HG02973 (cell line): ENCODE data around the gene SDK2.

Experiments used
- ATAC-seq: cut with Tn5 transposase; IDR thresholded peaks from one replicate; pipeline ENCODE4 v1.9.1; 2021; ENCODE audit warnings: moderate library complexity; ENCODE audit not compliant: unreplicated experiment

Gene SDK2

DNA sequence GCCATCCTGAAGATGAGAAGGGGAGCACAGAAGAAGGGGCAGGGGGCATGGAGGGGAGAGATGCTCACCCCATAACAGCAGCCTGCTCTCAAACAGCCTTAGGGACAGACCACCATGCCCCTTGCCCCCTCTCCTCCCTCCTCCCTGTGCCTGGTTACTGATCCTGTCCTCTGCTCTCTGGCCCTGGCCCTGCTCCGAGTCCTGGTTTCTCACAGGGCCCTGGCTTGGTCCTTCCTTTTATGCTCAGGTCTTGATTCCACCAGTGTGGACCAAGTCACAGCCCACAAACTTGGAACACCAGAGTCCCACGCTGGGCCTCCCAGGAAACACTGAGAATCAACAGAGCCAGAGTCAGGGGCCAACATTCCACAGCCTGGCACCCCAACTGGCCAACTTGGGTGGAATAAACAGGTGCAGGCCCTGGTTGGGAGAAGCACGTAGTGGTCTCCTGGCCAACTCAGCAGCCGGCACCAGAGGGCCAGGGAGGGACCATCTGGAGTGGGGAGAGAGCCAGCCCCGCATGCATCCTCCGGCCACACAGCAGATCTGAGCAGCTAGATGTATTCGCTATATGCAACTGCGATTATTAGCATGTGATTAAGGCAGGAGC lies 287.6 kb downstream of the SDK2 start:
- ATAC-seq: no peak

DNA sequence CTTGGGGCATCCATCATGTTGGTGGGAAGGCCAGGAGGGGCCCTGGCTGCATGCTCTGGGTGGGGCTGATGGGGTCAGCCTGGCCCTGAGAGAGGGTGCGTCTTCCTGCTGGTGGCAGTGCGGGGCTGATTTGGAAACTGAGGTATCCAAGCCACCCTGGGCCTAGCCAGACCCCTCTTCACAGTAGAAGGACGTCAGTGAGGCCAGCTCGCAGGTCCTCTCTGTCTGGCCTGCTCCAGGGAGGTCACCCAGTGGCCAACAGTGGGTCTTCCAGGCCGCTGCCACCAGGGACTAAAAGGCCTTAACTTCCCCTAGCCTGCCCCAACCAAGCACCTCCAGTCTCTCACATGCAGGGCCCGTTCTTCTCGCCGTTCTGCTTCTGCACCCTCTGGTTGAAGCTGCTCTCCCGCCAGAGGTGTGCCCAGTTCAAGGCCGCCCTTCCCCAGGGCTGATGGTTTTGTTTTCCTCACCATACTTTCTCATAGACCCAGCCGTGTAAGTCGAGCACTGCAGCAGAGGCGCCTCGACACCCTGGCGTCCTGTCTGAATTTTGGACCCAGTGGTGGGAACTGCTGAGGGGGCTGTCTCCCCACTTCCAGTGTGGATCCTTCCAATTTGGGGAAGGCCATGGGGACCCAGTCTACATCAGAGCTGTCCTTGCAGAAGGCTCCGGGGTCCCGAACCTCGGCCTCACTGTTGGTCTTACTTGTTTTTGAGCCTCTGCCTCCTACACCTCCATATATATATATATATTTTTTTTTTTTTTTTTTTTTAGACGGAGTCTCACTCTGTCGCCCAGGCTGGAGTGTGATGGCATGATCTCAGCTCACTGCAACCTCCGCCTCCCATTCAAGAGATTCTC lies 289.6 kb downstream of the SDK2 start:
- no peak for ATAC-seq

DNA sequence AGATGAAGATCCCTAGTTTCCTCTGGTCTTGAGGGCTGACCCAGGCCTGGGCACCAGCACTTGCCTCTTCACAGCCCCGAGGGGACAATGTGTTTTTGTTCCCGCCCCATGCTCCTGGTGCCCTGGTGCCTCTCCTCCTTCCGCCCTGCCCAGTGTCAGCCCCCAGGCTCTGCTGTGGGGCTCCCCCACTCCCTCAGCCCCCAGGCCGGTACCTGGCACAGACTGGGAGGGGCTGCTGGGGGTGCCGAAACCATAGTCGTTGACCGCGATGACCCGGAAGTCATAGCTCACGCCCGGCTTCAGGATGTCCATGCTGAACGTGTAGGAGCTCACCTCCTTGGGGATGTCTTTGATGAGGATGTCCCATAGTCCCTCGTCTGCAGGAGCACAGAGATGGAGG lies 292.0 kb downstream of the SDK2 start:
- ATAC-seq: no peak

DNA sequence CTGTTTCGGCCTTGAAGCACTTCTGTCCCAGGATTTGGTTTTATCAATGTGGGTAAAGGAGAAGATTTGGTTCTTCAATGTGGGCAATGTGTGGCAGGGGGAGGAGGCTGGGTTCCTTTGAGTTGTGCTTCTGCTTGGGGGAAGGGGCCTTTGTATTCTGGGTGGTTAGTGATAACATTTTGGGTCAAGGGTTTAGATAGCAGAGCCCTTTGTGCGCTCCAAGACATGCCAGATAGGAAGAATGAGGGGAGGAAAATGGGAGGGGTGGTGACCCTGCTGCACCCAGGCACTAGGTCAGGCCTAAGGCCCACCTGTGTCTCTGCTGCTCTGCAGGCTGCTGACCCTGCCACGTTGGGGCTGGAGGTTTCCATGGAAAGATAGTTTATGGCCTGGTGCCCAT lies 292.5 kb downstream of the SDK2 start:
- ATAC-seq: no peak

DNA sequence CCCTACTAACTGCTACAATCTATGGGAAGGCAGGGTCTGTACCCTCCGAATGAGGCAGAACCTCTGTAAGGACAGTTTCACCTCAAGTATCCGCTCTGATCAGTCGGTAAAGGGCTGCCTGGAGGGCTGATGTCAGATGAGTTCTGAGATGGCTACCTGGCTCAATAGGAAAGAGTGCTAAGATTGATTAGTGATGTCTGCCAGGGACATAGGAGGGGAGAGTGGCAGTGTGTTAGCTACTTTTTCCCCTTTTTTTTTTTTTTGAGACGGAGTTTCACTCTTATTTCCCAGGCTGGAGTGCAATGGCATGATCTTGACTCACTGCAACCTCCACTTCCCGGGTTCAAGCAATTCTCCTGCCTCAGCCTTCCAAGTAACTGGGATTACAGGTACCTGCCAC lies 293.4 kb downstream of the SDK2 start:
- no peak for ATAC-seq

DNA sequence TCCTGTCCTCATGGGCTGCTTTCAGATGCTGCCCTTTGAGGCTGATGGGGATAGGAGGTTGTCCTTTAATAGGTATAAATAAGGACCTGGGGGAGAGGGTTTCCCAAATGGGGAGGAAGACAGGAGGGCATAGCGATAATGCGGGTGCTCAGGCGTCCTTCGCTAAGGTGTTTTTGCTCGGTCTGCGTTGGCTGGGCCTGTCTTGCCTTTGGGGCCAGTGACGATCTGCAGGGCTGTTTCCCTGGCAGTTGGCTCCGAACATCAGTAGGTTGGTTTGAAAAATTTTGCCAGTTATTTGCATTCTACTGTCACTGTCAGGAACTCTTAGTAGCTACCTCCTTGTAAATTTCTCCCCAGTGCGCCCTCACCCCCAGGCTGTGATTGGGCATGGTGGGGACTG lies 294.6 kb downstream of the SDK2 start:
- no peak for ATAC-seq

DNA sequence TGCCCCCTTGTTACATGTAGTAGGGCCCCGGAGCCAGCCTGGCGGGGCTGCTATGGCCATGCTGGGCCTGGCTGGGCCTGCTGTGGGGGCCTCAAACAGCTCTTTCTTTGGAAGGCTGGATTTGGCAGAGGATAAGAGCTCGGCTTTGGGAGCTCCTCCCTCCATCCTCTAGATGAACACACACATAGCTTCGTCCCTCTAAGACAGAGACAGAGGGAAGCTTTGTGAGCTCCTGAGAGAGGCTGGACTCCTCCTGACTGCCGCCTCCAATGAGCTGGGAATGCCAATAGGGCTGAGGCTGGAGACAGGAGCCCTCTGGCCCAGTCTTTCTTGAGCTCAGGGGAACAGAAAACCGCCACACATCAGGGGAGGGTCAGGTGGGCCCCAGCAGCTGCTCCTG lies 295.1 kb downstream of the SDK2 start:
- ATAC-seq: no peak

DNA sequence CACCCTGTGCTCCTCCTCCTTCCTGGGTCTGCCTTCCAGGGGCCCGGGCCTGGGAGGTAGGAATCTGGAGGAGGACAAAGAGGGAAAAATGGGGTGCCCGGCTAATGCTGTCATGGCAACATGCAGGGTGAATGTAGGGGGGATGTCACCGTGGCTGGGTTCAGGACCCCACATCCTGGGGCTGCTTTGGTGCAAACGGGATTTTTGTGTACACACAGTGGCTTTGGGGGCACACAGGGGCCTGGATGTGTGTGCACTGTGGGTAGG lies 295.5 kb downstream of the SDK2 start:
- no peak for ATAC-seq

DNA sequence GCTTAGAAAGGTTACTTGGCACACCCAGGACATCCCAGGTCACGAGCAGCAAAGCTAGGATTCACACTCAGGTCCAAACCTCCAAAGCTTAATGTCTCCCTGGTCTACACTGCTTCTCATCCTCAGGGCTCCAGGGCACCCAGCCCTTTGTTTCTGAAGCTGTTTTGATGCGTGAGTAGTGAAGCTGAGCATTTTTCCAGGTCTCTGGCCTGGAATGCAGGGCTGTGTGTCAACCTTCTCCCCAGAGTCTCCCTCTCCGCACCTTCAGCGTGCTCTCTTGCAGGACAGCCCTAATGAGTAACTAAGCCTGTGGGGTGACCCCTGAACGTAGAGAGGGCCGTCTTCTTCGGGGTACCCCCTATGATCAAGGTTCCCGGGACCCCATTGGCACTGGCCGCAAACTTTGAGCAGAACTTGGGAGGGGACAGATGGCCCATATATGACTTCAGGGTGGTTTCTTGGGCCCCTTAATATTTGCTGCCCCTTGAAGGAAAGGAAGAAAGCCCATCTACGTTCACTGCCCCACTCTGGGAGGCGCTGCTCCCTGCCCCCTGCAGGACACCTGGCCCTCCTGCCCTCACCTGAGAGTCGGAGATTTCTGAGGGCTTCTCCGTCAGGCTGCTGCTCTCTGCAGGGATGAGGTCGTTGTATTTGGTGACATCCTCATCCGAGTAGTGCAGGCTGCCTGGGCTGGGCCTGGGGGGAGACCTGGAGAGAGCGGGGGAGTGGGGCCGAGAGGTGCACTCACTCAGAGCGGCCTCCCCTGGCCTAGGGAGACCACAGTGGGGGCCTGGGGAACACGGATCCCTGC lies 296.0 kb downstream of the SDK2 start:
- ATAC-seq: no peak

DNA sequence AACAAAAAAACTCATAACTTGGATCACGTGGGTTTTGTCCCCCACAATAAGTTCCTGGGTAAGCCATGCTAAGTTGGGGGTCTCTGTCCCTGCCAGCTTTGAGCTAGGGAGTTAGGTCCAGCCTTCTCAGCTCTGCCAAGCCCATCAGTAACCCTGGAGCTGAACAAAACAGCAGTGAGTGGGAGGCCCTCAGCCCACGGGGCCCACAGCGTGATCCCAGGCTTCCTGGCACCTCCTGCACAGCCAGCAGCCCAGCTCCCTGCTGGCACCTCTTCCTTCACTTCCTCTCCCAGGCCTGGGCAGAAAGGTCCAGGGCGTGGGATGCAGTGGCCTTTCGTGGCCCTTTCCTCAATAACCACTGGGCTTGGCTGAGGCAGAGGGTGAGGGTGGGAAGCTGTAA lies 296.9 kb downstream of the SDK2 start:
- no peak for ATAC-seq

DNA sequence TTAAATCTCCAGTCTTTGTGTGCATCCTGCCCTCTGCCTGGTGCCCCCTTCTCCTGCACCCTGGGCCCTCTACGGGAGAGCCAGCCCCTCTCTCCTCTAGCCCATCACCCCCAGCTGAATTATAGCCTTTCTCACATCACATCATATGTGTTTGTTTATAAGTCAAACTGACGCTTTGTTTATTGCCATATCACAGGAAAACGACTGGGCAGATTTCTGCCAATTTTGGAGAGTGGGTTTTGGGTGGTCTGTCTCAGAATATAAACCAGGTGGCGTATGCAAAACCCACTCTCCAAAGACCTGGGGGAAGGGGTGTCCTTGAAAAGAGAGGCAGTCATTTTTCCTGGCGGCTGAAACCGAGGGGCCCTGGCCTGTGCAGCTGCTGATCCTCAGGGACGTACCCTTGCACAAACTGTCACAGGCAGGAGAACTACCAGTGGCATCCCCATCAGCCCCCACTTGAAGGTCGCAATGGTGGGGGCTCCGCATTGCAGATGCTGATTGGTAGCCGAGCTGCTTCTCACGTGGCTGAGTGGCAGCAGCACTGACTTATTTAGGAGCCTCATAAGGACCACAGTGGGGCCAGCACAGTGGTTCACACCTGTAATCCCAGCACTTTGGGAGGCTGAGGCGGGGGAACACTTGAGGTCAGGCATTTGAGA lies 297.6 kb downstream of the SDK2 start:
- ATAC-seq: no peak

DNA sequence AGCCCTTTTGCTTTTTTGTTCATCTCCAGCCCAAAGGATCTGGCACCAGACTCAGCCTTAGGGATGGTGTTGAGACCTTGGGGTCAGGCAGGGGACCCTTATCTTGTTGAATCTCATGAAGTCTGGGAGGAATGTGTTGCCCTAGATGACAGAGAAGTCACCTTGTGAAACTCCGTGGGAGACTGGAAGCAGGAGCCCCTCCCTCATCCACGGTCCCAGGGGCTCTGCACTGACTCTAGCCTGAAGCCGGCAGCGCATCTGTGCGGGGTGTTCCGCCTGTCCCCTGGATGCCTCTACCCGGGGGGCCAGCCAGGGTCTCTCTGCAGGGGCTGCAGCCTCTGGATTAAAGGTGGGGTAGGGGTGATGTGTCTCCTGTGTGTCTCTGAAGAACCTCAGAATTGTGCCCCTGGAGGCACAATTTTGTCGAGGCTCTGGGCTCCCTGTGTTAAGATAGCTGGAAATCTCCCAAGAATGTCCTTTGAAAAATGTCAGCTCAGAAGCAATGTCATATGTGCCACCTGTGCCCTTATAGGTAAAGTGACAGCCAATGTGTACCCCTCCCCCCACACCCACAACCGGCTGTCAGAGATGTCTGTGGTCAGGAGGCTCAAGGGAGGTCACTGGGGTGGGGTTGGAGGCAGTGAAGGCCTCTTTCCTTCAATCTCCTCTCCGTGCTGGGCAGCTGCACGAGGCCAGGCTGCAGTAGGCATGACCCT lies 300.3 kb downstream of the SDK2 start:
- ATAC-seq: no peak

DNA sequence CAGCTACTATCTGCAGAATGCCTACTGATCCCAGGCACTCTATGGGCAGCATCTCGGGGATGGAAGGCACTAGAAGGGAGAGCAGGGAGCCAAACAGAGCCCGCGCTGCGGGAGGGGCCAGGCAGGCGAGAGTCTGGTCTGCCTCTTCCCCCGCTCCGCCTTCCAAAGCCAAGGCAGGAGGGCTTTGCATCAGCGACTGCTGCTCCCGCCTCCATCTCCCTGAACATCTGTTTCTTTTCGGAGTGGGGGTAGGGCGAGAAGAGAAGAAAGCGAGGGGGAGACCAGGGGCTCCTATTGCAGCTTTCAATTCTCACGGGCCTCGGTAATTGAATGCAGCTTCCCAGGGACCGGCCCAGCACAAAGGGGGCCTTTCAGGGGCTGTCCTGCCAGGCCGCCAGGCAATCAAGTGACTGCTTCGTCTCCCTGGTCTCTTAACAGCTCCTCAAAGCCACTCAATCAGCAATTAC lies 301.0 kb downstream of the SDK2 start:
- no peak for ATAC-seq

DNA sequence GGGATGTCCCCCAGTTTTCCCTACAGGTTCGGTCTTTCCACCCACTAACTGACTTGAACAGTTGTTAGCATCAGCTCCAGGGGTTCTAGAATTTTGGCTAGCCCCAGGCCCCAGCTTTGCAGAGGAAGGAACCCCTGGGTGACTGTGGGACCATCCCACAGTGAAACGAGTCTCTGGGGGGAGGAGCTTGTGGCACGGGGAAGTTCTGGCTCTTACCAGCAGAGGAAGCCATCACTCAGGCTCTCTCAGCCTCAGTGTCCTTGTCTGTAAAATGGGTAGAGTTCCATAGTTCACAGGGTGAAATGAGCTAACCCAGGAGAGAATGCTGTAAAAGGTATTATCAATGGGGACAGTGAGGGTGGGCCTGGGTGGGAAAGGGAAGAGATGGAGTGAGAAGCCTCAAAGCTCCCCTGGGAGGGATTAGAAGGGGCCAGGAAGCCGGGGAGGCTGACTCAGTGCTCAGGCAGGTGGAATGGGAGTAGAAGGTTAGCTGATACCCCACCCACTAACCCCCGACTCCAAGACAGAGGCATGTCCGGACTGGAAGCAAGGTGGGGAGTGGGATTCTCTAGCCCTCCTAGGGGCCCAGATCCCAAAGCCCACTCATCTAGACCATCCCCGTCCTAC lies 301.6 kb downstream of the SDK2 start:
- ATAC-seq: no peak

DNA sequence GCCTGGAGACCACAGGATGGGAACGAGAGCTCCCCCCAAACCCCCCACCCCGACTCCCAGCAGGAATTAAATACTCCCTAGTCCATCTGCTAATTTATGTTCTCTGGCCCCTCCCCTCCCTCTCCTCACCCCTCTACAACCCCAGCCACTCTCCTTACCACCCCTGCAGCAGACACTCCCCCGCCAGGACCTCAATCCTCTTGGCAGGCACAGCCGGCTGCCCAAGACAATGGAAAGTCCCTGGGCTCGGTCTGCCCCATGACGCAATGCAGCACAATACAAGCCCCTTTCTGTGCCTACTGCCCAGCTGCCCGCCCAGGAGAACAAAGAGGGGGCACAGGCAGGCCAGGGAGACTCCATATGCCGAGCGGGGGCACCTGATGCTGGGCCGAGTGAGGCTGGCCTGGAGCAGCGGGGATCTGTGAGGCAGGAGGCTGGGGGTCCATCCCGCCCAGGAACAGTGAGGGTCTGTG lies 302.2 kb downstream of the SDK2 start:
- ATAC-seq: no peak

DNA sequence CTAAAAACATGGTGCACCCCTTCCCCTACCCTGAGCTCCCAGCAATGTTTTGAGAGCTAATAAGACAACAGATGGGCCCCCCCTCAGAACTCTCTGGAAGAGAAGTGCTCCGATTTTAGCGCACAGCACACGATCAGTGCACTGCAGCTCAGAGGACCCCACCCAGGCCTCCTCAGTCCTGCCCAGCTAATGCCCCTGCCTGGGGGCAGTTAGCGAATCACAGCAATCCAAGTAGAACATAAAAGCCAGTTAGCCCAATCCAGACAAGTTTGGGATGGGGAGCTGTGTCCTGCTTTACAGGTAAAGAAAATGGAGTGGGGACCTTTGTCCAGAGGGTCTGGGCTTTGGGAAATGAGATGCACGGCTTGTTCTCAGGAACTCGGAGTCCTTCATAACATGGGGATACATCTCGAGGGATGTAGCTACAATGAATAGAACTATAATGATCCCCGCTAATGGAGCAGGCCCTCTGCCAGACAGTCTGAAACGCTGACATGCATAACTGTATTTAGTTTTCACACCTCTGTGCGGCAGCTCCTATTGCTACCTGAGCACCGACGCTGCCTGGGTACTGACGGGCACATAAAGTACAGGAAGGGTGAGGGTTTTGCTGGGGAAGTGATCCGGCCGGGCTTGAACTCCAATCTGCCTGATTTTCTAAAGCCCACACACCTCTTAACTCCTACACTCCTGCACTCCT lies 302.7 kb downstream of the SDK2 start:
- no peak for ATAC-seq

DNA sequence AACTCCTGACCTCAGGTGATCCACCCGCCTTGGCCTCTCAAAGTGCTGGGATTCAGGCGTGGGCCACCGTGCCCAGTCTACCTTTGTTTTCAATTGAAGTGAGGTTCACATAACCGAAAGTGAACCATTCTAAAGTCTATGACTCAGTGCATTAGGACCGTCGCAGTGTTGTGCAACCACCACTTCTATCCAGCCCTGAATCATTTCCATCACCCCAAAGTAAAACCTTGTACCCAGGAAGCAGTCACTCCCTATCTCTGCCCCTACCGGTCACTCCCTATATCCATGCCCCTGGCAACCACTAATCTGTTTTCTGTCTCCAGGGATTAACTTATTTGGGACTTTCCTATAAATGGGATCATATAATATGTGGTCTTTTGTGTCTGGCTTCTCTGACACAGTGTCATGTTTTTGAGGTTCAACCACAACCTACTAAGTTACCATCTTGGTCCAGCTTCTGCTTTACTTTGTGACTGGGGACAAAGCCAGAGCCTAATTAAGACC lies 304.1 kb downstream of the SDK2 start:
- ATAC-seq: no peak

DNA sequence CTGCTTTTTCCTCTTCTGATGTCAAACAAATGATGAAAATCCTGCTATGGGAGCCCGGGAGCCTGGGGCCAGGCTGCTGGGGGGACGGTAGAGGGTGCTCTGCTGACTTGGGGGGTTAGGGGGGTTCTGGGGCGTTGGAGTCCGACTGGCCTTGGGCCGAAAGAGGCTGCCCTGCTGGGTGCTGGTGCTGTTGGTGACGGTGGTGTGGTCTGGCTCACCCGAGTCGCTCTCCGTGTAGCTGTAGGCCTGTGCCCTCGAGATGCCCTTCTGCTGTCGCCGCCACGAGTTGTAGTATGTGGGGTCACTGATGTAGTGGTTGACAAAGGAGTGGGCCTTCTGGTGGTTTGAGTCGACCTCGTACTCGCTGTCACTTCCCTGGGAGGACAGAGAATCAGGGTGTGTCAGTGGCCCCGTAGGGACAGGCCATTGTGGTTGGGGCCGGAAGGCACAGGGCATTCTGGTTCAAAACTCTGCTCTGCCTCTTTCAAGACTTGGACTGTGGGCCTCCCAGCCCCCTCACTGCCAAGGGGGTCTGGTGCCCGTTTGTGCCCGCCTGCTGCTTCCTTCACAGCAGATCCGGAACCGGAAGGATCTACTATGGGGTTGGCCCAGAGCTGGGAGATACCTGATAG lies 305.6 kb downstream of the SDK2 start:
- no peak for ATAC-seq

DNA sequence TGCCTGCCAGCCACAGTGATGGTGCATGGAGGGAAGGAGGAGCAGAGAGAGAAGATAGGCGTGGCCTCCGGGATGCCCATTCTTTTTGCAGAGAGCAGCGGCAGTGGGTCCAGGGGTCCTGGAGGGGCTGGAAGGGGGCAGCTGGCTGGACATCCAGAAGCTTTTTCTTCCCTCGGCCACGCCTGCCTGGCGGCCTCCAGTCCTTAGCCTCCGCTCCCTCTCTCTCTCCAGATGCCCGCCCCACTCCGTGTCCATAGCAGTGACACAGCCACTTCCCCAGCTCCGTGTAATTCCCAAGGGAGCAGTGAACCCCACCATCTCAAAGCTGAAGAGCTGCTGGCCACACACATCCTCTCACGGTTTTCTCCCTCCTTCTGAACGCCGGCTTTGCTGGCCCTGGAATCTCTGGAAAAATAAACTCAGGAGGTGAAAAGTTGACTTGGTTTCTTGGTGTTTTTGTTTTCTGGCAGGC lies 306.2 kb downstream of the SDK2 start:
- no peak for ATAC-seq
